Measurements from ENCODE around the gene KIF20A.

DNA sequence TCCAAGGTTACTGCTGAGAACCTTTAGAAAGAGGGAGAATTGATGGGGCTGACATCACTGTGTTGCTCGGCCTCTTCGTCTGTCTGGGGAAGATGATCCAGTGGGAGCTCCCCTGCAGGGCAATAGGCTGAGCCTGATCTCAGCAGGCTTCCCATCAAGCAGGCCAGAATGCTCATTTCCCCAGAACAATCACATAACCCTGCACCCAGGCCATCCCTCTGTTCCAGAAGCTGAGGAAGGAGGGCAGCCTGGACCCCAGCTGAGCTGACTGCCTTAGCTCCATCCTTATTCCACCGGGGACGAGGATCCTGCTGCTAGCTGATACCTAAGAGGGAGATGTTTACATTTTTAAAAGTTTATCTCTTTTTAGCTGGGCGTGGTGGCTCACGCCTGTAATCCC, 45.8 kb downstream of the KIF20A start:
- no peak for TF ChIP-seq CTCF (IDR thresholded peaks at IDR 0.05)
- no peak for TF ChIP-seq POLR2AphosphoS5 (IDR thresholded peaks at IDR 0.05)
